ENCODE measurements around the gene ELAVL1. TPM values are rescaled to one million over a fixed set of nuclear protein-coding genes. Genes with fewer than 3 reads are reported as not detected.

The ELAVL1 gene
- total RNA-seq, 1 donor from 2014 or later, result 116 TPM

- no peak for TF ChIP-seq CTCF (IDR thresholded peaks at IDR 0.05; ENCODE audit: unreplicated experiment)
- Mint-ChIP-seq H3K4me1 (no peaks in the 10 kb centered on the region), H3K36me3 (peaks cover 6% of the 10 kb centered on the region), H3K9me3 (no peaks in the 10 kb centered on the region), H3K27ac (no peak overlapping the region), H3K27me3 (ENCODE audit: low read depth) (no peaks in the 10 kb centered on the region), H3K4me3 (no peak overlapping the region)
- no peak for DNase-seq (ENCODE audit: low spot score in 2 of 2, unreplicated experiment in 2 of 2)
Measured at GRCh38 chr19:8017808-8018207, 12.4 kb upstream of the ELAVL1 start.

DNA sequence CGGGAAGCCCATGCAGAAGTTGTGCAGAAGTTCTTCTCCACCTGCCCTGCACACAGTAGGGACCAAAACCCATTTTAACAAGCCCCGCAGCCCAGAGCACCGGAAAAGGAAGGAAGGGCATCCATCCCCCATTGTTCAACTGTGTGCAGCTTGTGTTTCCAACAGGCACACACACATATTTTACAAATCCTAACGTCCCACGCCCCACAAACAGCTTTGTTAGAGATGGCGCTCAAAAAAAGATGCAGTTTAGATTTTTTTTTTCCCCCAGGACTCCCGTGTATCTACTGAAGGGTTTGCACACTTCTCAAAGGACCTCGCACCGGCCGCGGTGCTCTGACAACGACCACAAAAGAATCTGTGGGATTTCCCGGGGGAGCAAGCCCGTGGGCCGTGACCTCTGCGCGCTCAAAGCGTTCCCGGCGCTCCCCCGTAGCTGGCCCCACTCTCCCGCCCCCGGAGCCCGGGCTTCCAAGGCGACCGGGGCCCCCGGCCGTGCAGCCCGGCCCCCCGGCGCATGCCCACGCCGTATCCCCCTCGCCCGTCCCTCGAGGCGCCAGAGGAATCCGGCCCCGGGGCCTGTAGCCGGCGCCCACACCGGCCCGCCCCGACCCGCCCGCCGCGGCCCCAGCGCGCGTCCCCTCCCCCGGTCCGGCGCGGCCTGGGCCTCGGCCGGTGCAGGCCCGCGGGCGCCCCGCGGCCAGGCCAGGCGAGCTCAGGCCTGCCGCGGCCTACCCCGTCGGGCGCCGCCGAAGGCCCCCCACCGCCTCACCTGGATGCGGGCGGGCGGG, 523 bp downstream of the ELAVL1 start:
- Mint-ChIP-seq H3K9me3 (no peaks in the 10 kb centered on the region), H3K4me3 (peak overlapping the region; percentile 99), H3K36me3 (no peaks in the 10 kb centered on the region), H3K4me1 (peaks cover 32% of the 10 kb centered on the region), H3K27ac (peak overlapping the region; percentile 99), H3K27me3 (ENCODE audit: low read depth) (no peaks in the 10 kb centered on the region)
- DNase-seq (ENCODE audit: low spot score in 2 of 2, unreplicated experiment in 2 of 2), result peak in 1 of 2 experiments; percentile 54
- no peak for TF ChIP-seq CTCF (IDR thresholded peaks at IDR 0.05; ENCODE audit: unreplicated experiment)

- TF ChIP-seq CTCF (IDR thresholded peaks at IDR 0.05; ENCODE audit: unreplicated experiment), result no peak
- peaks cover 32% of the 10 kb centered on the region for H3K4me1 Mint-ChIP-seq
- no peaks in the 10 kb centered on the region for H3K27me3 Mint-ChIP-seq (ENCODE audit: low read depth)
- H3K4me3 Mint-ChIP-seq, result peak overlapping the region; percentile 99
- H3K9me3 Mint-ChIP-seq, result no peaks in the 10 kb centered on the region
- DNase-seq (ENCODE audit: low spot score in 2 of 2, unreplicated experiment in 2 of 2), result no peak
- H3K27ac Mint-ChIP-seq, result peak overlapping the region; percentile 99
- peaks cover 1% of the 10 kb centered on the region for H3K36me3 Mint-ChIP-seq
Measured at GRCh38 chr19:8004001-8004400, 1.4 kb downstream of the ELAVL1 start.

DNA sequence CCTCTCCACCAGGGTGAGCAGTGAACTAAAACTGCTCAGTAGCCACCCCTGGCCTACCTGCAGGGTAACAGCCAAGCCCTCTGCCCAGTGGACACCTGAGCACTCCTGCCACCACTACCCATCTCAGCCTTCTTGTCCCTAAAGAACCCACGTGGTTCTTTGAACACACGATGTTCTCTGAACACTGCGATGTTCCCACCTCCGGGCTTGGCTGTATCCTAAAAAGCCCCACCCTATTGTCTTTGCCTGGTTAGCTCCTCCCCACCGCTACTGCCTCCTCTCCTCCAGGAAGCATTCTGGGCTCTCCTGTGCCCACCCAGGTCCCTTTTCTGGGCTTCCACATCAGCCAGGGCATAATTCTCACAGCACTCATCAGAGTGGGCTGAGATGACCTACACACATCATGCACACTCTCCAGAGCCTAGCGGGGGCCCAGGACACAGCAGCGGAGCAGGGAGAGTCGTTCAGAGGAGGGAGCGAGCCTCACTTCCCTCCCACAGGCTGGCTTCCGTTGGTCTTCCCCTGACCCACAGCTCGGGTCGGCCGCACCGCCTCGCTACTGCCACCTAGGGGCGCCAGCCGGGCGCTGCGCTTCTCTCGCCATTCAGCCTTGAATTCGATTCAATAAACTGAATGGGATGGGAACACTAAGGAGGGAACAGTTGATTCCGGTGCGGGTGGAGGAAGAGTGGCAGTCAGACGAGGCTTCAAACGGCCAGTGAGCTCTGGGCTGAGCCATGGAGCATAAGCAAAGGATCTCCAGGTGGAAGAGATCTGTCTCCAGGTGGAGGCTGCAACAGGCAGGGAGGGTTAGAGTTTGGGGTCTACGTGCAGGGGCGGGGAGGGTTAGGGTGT, 3.2 kb downstream of the ELAVL1 start:
- peaks cover 32% of the 10 kb centered on the region for H3K4me1 Mint-ChIP-seq
- H3K4me3 Mint-ChIP-seq, result peak overlapping the region; percentile 60
- DNase-seq (ENCODE audit: low spot score in 2 of 2, unreplicated experiment in 2 of 2), result peak; percentile 65 to 91
- peak; percentile 90 for TF ChIP-seq CTCF (IDR thresholded peaks at IDR 0.05; ENCODE audit: unreplicated experiment)
- H3K36me3 Mint-ChIP-seq, result peaks cover 4% of the 10 kb centered on the region
- peak overlapping the region; percentile 93 for H3K27ac Mint-ChIP-seq
- no peaks in the 10 kb centered on the region for H3K9me3 Mint-ChIP-seq
- no peaks in the 10 kb centered on the region for H3K27me3 Mint-ChIP-seq (ENCODE audit: low read depth)

DNA sequence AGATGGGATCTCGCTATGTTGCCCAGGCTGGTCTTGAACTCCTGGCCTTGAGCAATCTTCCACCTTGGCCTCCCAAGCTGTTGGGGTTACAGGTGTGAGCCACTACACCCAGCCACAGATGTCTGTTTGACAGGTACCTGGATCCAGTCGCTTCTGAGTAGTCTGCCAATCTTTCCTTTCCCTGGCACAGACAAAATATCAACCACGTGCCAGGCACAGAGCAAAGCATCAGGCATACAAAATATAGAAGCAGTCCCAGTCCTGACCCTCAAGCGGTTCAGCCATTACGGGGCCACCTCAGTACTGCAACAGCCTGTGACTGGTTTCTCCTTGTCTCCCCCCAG, 3.8 kb downstream of the ELAVL1 start:
- no peak for TF ChIP-seq CTCF (IDR thresholded peaks at IDR 0.05; ENCODE audit: unreplicated experiment)
- H3K36me3 Mint-ChIP-seq, result peaks cover 4% of the 10 kb centered on the region
- no peaks in the 10 kb centered on the region for H3K9me3 Mint-ChIP-seq
- no peak for DNase-seq (ENCODE audit: low spot score in 2 of 2, unreplicated experiment in 2 of 2)
- no peaks in the 10 kb centered on the region for H3K27me3 Mint-ChIP-seq (ENCODE audit: low read depth)
- peaks cover 32% of the 10 kb centered on the region for H3K4me1 Mint-ChIP-seq
- H3K27ac Mint-ChIP-seq, result peak overlapping the region; percentile 93
- H3K4me3 Mint-ChIP-seq, result no peak overlapping the region
